HepG2 (cell line): Measurements from ENCODE around the gene NUAK1. TPM values are rescaled to one million over a fixed set of nuclear protein-coding genes. Genes with fewer than 3 reads are reported as not detected.
A peak's percentile ranks its signal among the peaks of the same experiment; 100 is the strongest.

Source experiments
- ATAC-seq: fragments of 200-7000 bp; cut with Tn5 transposase; 3 replicates; pipeline ENCODE4 v1.9.1; 2020; ENCODE audit warnings: mild to moderate bottlenecking, moderate library complexity
- BruUV-seq: library from RNA; stranded (reverse); fragments of 400-500 nt; replicated peaks from 2 replicates; lab custom pipeline; 2021; lab: Mats Ljungman, UMichigan
- CTCF ChIA-PET: fragments of 300-600 bp; formaldehyde crosslinking; extraction: SDS; loops from one replicate; lab custom pipeline; 2021; ENCODE audit warnings: low total read pairs, inconsistent platforms, low intra/inter-chr PET ratio; lab: Yijun Ruan, JAX
- POLR2A ChIA-PET: fragments of 350-600 bp; sonication (Branson Sonifier 250); formaldehyde crosslinking; loops from one replicate; lab custom pipeline; 2020; ENCODE audit warnings: antibody characterized with exemption, inconsistent platforms; lab: Yijun Ruan, JAX
- DNase-seq: peaks from one replicate; pipeline ENCODE4 v3.0.0-alpha.2; 2015; ENCODE audit warnings: low spot score
- FAIRE-seq: peaks from 3 replicates; lab custom pipeline; 2011; peaks lifted over from hg19 to GRCh38; lab: Jason Lieb, UNC
- H2AFZ ChIP-seq: one replicate; pipeline ENCODE4 v1.6.1; 2011; ENCODE audit warnings: low read length, inconsistent platforms
- H3K27ac ChIP-seq: fragments of 300-600 bp; 3 replicates; pipeline ENCODE4 v1.8.0; 2011; ENCODE audit warnings: mixed run types, mild to moderate bottlenecking, mixed read lengths, low read length, inconsistent platforms; ENCODE audit not compliant: insufficient read depth; ENCODE audit errors: extremely low read length
- H3K27me3 ChIP-seq, 2 experiments: fragments of 200-600 bp in 1 of 2; 2 replicates in 1 of 2; 3 replicates in 1 of 2; pipeline versions ENCODE4 v1.6.0 to v1.8.0; 2011; ENCODE audit warnings: low read length in 2 of 2, mild to moderate bottlenecking in 2 of 2, moderate library complexity in 2 of 2, inconsistent platforms in 1 of 2; ENCODE audit not compliant: insufficient read depth in 2 of 2, control insufficient read depth in 1 of 2
- H3K36me3 ChIP-seq, 2 experiments: fragments of 200-600 bp in 1 of 2; replicated peaks in 1 of 2; 2 replicates in 1 of 2; 3 replicates in 1 of 2; pipeline versions ENCODE4 v1.5.1 to v1.8.0; 2011; ENCODE audit warnings: low read length in 2 of 2, inconsistent platforms in 1 of 2; ENCODE audit not compliant: insufficient read depth in 2 of 2, control insufficient read depth in 1 of 2
- H3K4me1 ChIP-seq: 2 replicates; pipeline ENCODE4 v1.5.1; 2012; ENCODE audit warnings: low read length, inconsistent platforms; ENCODE audit not compliant: insufficient read depth
- H3K4me2 ChIP-seq: 2 replicates; pipeline ENCODE4 v1.6.0; 2011; ENCODE audit warnings: low read depth, low read length, inconsistent platforms
- H3K4me3 ChIP-seq, 3 experiments: fragments of 200-600 bp in 1 of 3; sonication (generic), shearing (Covaris generic) in 1 of 3; replicated peaks in 1 of 3; 2 replicates each; pipeline ENCODE4 v1.5.1; 2011 to 2016; ENCODE audit warnings: low read length in 3 of 3, inconsistent platforms in 2 of 3, low read depth in 2 of 3, mild to moderate bottlenecking in 2 of 3, control low read depth in 1 of 3, mixed read lengths in 1 of 3; ENCODE audit not compliant: insufficient read depth in 1 of 3
- H3K79me2 ChIP-seq: one replicate; pipeline ENCODE4 v1.6.1; 2011; ENCODE audit warnings: low read length, inconsistent platforms; ENCODE audit not compliant: insufficient read depth
- H3K9ac ChIP-seq: 2 replicates; pipeline ENCODE4 v1.6.0; 2011; ENCODE audit warnings: mild to moderate bottlenecking, low read depth, low read length, inconsistent platforms; ENCODE audit not compliant: insufficient read depth
- H3K9me3 ChIP-seq: 2 replicates; pipeline ENCODE4 v1.5.1; 2012; ENCODE audit warnings: mild to moderate bottlenecking, low read length
- H4K20me1 ChIP-seq: 2 replicates; pipeline ENCODE4 v1.6.0; 2011; ENCODE audit warnings: inconsistent platforms, mild to moderate bottlenecking, low read length, moderate library complexity; ENCODE audit not compliant: insufficient read depth
- CTCF ChIP-seq: sonication (generic); formaldehyde crosslinking; IDR thresholded peaks from 2 replicates; pipeline ENCODE4 v1.5.0; 2020; ENCODE audit warnings: mild to moderate bottlenecking, missing genetic modification reagents, moderate library complexity
- HHEX ChIP-seq: IDR thresholded peaks from 2 replicates; pipeline ENCODE4 v1.6.1; 2016; ENCODE audit warnings: control low read depth
- HMGXB4 ChIP-seq, 2 experiments: sonication (generic) in 1 of 2; formaldehyde crosslinking in 1 of 2; IDR thresholded peaks; 2 replicates each; pipeline versions ENCODE4 v1.4.0 to v1.6.1; 2018 to 2020; ENCODE audit warnings: missing genetic modification reagents in 2 of 2, borderline replicate concordance in 1 of 2, low read depth in 1 of 2, mild to moderate bottlenecking in 1 of 2, missing biosample characterization in 1 of 2
- MAFF ChIP-seq: IDR thresholded peaks from 2 replicates; pipeline ENCODE4 v1.6.1; 2011; ENCODE audit warnings: low read depth, low read length, improper control_type of control experiment
- MAFK ChIP-seq, 2 experiments: IDR thresholded peaks in 1 of 2; conservative IDR thresholded peaks in 1 of 2; 2 replicates each; pipeline ENCODE4 v1.6.1; 2011; ENCODE audit warnings: improper control_type of control experiment in 2 of 2, low read length in 2 of 2
- NFATC3 ChIP-seq: sonication (generic); formaldehyde crosslinking; IDR thresholded peaks from 2 replicates; pipeline ENCODE4 v1.5.1; 2020; ENCODE audit warnings: mild to moderate bottlenecking, missing genetic modification reagents
- STAG1 ChIP-seq: sonication (generic); formaldehyde crosslinking; IDR thresholded peaks from 2 replicates; pipeline ENCODE4 v1.4.0; 2020; ENCODE audit warnings: missing genetic modification reagents
- ZNF547 ChIP-seq: sonication (generic); formaldehyde crosslinking; IDR thresholded peaks from 2 replicates; pipeline ENCODE4 v1.5.1; 2020; ENCODE audit warnings: mild to moderate bottlenecking, missing genetic modification reagents
- ZNF576 ChIP-seq: sonication (generic); formaldehyde crosslinking; IDR thresholded peaks from 2 replicates; pipeline ENCODE4 v1.4.0; 2020; ENCODE audit warnings: mild to moderate bottlenecking, missing genetic modification reagents
- ZSCAN20 ChIP-seq: sonication (generic); formaldehyde crosslinking; IDR thresholded peaks from 2 replicates; pipeline ENCODE4 v1.4.0; 2020; ENCODE audit warnings: missing genetic modification reagents, mild to moderate bottlenecking, borderline replicate concordance
- WGBS: methylation state at CpG from one replicate; pipeline ENCODE4 v1.1.6; 2017; ENCODE audit warnings: low lambda C conversion rate; 5-methylcytosine and 5-hydroxymethylcytosine counted together
- in situ Hi-C: cut with HindIII; loops from 2 replicates; pipeline ENCODE4 v1.10.0; 2017; ENCODE audit warnings: low pct_unique_long_range_greater_than_20kb; ENCODE audit not compliant: extremely low pct_ligation_motif_present
- intact Hi-C: fragments of 100-400 bp; cut with micrococcal nuclease; formaldehyde crosslinking; loops from one replicate; pipeline ENCODE4 v1.10.0; 2022; ENCODE audit not compliant: unreplicated experiment
- polyA plus RNA-seq, 8 experiments: library from polyadenylated mRNA; depleted of rRNA in 3 of 8; stranded (reverse) in 7 of 8; unstranded in 1 of 8; fragments of >200 nt; fragmentation: Illumina TruSeq in 4 of 8; extraction: Trizol in 4 of 8; gene quantifications; 2 replicates each; pipeline versions ENCODE4 v1.2.1 to v1.2.3, GENCODE V29; 2011 to 2016; ENCODE audit warnings: low read depth in 4 of 8, missing spikeins in 1 of 8, mixed read lengths in 1 of 8; ENCODE audit not compliant: insufficient read depth in 1 of 8
- total RNA-seq, 5 experiments: library from RNA; depleted of rRNA; stranded (reverse); fragments of >200 nt; fragmentation: Illumina TruSeq; extraction: Trizol; gene quantifications; 2 replicates each; pipeline ENCODE4 v1.2.3, GENCODE V29; 2016; ENCODE audit warnings: low read depth in 1 of 5

The NUAK1 gene
- total and polyA plus RNA-seq, 2 of the 13 experiments (the other 11 are each of a cell fraction or from before 2014, with no cell fraction given): 1.7 to 1.9 TPM

- Histone ChIP-seq H3K4me2 (no peak overlapping the region), H3K36me3 (no peaks in the 10 kb centered on the region), H3K9me3 (no peaks in the 10 kb centered on the region), H4K20me1 (no peaks in the 10 kb centered on the region), H3K79me2 (no peaks in the 10 kb centered on the region), H3K9ac (no peak overlapping the region), H3K27ac (no peak overlapping the region), H3K4me3 (no peak overlapping the region), H3K27me3 (no peaks in the 10 kb centered on the region), H3K4me1 (no peaks in the 10 kb centered on the region), H2AFZ (no peak overlapping the region)
- FAIRE-seq: no peak
- in situ Hi-C loops (no loop called here), intact Hi-C loops (no loop called here)
- ChIA-PET POLR2A (no interaction called here), CTCF (no interaction called here)
- no TSS peak for BruUV-seq
- no peak for DNase-seq
- ATAC-seq: no peak
- TF ChIP-seq HMGXB4 (CRISPR knock-in tag; IDR thresholded peaks at IDR 0.05; ENCODE audit: borderline replicate concordance in 1 of 2, low read depth in 1 of 2) (no peak), MAFK (conservative IDR thresholded peaks at IDR 0.05 in 1 of 2, IDR thresholded peaks at IDR 0.05 in 1 of 2; ENCODE audit: low read length in 2 of 2) (peak; percentile 42 to 62), MAFF (peak; percentile 55)
- 47% methylated on average over 4 of the region's 4 CpGs for WGBS
Observed at GRCh38 chr12:106170285-106170684, 31.5 kb upstream of the NUAK1 start.

GRCh38 chr12:106163712-106164111 is 25.0 kb upstream of the NUAK1 start:
- no peak overlapping the region for H3K27ac ChIP-seq
- H4K20me1 ChIP-seq: no peaks in the 10 kb centered on the region
- in situ Hi-C loops (no loop called here), intact Hi-C loops (no loop called here)
- H3K36me3 ChIP-seq: no peaks in the 10 kb centered on the region
- H3K4me3 ChIP-seq: no peak overlapping the region
- DNase-seq (no peak), ATAC-seq (no peak), FAIRE-seq (no peak)
- no peak overlapping the region for H3K9ac ChIP-seq
- BruUV-seq: no TSS peak
- H2AFZ ChIP-seq: no peak overlapping the region
- H3K4me1 ChIP-seq: no peaks in the 10 kb centered on the region
- H3K27me3 ChIP-seq: no peaks in the 10 kb centered on the region
- CTCF ChIA-PET: no interaction called here
- no peaks in the 10 kb centered on the region for H3K9me3 ChIP-seq
- H3K79me2 ChIP-seq: no peaks in the 10 kb centered on the region
- WGBS: 0% methylated on average over 1 of the region's 3 CpGs
- TF ChIP-seq HHEX (no peak), ZNF576 (CRISPR knock-in tag) (peak; percentile 93; the same call in 1 of the 2 replicates), STAG1 (peak; percentile 58), NFATC3 (CRISPR knock-in tag) (no peak), CTCF (CRISPR knock-in tag) (peak; percentile 48), ZNF547 (CRISPR knock-in tag) (no peak), ZSCAN20 (CRISPR knock-in tag) (no peak)
- POLR2A ChIA-PET: no interaction called here
- no peak overlapping the region for H3K4me2 ChIP-seq
